Stimulated activated CD8-positive, alpha-beta memory T cell treated with anti-CD3 and anti-CD28 coated beads, Interleukin-7, amount 100 ng/mL, for 24 hours (primary cell): ENCODE results near the gene BPGM.
"Not testable (repeated sequence)": the region's sequence is repeated elsewhere in the genome, so short reads cannot be mapped to it uniquely, and the experiment has no call there.

Experiments
- DNase-seq: peaks from one replicate; pipeline ENCODE4 v3.0.0-alpha.2; 2020; ENCODE audit warnings: low read depth

Gene BPGM

DNA sequence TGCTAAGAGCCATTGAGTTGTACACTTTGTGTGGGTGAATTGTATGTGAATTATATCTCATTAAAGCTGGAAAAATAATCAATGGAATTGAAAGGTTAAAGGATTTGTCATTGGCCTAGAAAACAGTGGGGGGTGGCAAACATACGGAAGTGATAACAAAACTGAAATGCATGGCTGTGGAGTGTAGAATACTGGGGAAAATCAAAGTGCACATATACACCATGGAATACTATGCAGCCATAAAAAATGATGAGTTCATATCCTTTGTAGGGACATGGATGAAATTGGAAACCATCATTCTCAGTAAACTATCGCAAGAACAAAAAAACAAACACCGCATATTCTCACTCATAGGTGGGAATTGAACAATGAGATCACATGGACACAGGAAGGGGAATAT is 18.4 kb downstream of the BPGM start:
- DNase-seq: not testable (repeated sequence)

DNA sequence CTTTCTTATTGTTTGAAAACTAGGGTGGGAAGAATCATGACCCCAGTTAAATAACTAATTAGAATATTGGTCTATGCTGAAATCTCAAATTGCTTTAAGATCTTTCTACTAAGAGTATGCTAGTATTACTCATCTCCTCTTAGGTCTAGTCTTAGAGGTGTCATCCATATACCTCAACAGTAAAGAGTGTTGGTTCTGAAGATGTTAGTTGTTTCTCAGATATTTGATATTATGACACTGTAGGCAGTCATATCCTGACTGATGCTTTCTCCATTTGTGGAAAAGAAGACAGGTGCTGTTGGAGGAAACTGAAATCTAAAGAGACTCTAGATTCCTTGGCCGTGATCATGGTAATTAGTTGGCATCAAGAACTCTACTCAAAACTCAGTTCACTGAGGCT is 21.2 kb downstream of the BPGM start:
- no peak for DNase-seq

DNA sequence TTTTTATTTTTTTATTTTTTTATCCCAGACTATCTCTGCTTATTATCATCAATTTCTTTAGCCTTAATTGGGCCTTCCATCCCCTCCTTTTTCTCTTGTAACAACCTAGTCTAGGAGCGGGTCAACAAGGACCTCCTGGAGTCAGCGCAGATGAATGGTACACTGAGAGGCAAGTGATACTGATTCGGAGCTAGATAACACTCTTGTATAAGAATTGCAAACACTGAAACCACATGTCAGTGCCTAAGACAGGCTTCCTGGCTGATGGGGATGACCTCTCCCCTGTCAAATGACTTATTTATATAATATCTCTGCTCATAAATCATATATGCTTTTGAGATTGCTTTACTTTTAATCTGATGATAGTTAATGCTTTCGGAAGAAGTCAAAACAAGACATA is 22.7 kb downstream of the BPGM start:
- DNase-seq: no peak

DNA sequence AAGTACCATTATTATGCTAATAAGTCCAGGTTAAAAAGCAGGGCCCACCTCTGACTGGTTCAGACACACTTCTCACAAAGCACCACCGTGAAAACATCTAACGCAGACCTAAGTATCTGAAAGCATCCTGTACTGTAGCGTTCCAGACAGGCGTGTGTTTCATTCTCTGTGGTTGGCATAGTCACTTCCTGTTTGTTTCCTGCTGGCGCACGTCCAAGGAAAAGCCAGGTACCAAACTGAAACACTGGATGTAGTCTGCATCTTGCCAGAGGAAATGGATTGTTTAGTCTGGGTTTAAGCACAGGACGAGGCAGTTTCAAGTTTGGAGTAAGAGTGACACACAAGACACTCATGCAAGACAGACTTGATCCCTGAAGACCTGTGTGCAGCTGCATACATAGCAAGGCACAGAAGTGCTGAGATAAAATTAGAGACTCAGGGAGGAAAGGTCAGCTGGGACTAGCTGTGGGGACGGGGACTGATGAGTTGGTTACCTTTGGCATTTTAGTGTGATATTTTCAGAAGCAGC is 23.3 kb downstream of the BPGM start:
- peak; percentile 30 for DNase-seq

DNA sequence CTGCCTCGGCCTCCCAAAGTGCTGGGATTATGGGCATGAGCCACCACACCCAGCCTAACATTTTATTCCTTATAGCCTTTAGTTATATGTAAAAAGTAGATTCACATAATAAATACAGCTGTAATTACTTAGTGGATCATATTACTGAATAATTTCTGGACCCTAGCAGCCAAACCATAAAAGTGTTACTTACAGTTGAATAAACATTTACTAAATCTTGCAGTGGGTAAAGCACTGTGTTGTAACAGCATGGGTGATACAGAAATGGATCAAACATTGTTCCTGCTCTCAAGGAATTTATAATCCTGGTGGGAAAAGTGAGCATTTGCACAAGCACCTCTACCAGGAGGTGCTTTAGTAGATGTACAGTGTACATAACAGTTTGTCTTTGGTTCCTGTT is 25.0 kb downstream of the BPGM start:
- no peak for DNase-seq

DNA sequence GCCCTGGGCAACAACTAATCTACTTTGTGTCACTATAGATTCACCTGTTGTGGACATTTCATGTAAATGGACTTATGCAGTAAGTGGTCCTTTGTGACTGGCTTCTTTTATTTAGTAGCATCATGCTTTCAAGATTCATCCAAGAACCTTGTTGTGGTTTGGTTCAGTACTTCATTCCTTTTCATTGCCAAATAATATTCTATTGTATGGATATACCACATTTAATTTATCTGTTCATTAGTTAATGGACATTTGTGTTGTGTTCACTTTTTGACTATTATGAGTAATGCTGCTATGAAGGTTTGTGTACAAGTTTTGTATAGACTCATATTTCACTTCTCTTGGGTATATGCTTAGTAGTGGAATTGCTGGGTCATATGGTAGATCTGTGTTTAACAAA is 27.8 kb downstream of the BPGM start:
- no peak for DNase-seq

DNA sequence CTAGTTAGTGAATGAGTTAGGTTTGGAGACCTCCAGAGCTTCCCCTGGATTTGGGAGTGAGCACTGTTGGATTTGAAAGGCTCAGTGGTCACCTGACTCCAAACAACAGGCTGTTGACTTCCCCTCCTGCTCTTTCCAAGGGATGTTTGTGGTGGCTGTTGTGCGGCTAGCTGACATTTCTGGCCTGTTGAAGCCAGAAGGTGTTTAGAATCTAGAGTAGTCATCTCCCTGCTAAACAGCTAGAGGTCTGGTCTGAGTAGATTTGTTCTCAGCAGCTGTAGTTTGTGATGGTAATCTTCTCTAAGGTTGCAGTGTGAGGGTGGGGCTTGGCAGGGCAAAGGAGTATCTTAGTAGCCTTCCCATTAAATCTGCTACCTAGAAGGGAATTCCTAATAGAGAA is 30.1 kb downstream of the BPGM start:
- DNase-seq: no peak

DNA sequence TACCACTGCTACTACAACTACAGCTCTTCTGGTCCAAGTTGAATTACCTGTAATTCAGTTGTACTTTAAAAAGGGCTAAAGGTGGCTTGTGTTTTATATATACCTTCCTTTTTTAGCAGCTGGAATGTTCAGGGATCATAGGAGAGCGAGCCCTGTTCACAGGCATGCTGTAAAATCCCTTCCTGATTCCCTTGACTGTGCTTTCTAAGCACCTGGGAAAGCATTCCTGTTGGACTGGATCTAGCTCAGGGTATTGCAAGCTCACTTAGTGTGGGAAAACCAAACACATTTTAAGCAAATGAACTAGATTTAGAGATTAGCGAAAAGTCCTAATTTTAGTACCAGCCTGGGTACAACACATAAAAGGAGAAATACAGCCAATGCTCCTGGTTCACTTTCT is 31.5 kb downstream of the BPGM start:
- DNase-seq: no peak

DNA sequence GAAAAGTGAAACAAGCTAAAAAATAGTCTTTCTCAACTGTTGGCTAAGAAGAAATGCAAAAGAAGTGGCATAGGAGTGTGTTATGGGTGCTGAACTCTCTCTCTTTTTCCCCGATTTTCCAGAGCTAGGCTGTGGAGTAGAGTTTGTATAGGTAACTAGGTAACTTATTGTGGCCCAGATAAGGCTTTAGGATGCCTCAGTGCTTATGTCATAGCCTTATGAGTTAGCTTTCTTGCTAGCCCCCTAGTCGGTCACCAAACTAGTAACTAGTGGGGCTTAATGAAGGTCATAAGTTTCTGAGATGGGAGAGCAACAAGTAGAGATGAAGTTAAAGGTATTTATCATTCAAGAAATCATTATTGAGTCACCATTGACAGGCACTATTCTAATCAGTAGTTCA is 32.4 kb downstream of the BPGM start:
- no peak for DNase-seq

DNA sequence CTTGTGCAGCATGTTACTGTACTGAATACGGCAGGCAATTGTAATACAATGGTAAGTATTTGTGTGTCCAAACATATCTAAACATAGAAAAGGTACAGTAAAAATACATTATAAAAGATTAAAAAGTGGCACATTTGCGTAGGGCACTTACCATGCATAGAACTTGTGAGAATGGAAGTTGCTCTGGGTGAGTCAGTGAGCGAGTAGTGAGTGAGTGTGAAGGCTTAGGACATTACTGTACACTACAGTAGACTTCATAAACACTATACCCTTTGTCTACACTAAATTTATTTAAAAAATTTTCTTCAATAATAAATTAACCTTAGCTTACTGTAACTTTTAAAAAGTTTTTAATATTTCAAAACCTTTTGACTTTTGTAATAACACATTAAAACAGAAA is 37.5 kb downstream of the BPGM start:
- no peak for DNase-seq

DNA sequence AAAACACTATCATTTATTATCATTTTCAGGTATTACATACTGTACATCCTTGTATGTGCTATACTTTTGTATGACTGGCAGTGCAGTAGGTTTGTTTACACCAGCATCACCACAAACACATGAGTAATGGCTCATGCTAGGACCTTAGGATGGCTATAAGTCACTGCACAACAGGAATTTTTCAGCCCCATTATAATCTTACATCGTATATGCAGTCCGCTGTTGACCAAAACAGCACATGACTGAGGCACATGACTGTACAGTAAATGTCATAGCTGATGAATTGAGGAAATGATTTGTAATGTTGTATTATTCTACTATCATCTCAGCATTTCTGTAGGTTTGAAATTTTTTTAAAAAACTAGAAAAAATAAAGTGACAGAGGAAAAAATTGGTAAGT is 38.6 kb downstream of the BPGM start:
- DNase-seq: no peak

DNA sequence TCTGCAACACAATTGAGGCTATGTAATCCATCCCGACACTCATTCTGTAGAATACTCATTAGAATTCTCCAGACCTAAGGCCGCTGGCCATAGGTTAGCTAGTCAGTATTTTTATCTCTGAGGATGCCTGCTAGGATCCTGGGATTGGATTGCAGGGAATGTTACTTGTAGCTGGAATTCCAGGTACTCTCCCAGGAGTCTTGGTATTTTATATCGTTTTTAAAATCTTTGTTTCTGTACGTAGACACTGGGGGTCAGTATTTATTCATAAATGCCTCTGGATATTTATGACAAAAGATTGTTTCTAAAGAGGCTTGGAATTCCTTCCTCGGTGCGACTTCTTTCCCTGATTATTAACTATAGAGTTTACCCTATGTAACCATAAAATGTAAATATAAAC is 40.1 kb downstream of the BPGM start:
- DNase-seq: no peak

DNA sequence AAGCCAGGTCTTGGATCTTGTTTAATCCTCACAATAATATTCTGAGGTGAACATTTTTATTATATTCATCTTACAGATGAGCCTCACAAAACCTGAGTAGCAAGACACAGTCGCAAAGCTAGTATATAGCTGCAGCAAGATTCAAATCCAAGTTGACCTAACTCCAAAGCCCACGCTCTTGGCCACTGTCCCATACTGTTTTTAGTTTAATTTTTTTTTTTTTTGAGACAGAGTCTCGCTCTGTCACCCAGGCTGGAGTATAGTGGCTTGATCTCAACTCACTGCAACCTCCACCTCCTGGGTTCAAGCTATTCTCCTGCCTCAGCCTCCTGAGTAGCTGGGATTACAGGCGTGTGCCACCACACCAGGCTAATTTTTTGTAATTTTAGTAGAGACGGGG is 42.9 kb downstream of the BPGM start:
- DNase-seq: not testable (repeated sequence)

DNA sequence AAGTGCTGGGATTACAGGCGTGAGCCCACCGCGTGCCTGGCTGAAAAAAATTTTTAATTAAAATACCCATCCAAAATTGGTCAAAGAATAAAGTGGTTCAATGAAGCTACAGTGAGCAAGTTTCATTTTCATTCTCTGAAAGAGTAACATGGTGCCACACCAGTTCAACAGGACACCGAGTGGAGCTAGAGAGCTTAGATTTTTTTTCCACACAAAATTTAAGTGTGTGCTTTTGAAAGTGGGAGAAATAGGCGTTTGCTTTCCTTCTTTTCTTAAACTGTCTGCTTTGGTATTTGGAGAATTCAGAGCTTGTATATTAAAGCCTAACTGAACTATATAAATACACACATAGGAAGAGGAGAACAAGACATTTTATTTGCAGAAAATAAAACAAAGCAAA is 43.4 kb downstream of the BPGM start:
- DNase-seq: no peak

DNA sequence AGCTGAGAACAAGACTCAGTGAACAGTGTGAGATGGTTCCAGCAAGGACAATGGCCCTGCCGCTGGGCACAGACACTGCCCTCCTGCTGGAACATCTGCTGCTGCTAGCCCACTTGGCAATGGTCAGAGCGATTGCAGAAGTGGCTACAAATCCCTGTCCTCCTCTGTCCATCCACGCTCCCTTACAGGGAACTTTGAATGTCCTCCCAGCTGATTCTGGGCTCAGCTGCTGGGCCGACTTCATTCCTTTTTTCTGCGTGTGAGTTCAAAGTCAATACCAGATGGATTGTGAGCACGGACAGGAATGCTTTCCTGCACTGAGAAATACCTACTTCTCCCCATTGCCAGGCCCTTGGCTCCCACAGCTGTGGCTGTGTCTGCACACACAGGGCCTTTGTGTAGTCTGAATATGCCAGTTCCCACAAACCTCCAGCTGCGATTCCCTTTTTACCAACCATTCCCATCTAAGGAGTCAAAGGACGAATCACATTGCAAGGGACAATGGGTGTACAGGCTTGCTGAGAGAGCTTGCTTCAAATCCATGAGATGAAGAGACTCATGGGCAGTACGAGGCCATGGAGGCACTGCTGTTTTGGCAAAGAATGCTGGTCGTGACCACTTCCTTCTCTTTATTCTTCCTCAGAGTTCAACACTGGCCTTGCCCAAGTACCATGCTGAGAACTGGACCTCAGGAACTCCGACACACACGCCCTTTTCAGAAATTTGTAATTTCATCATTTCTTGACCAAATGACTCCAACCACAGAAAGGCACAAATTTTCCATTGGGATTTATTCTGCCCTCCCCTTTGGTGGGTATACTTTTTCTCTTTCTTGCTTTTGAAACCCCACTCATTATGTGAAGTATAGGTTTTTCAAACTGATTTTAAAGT is 44.2 kb downstream of the BPGM start:
- DNase-seq: no peak

DNA sequence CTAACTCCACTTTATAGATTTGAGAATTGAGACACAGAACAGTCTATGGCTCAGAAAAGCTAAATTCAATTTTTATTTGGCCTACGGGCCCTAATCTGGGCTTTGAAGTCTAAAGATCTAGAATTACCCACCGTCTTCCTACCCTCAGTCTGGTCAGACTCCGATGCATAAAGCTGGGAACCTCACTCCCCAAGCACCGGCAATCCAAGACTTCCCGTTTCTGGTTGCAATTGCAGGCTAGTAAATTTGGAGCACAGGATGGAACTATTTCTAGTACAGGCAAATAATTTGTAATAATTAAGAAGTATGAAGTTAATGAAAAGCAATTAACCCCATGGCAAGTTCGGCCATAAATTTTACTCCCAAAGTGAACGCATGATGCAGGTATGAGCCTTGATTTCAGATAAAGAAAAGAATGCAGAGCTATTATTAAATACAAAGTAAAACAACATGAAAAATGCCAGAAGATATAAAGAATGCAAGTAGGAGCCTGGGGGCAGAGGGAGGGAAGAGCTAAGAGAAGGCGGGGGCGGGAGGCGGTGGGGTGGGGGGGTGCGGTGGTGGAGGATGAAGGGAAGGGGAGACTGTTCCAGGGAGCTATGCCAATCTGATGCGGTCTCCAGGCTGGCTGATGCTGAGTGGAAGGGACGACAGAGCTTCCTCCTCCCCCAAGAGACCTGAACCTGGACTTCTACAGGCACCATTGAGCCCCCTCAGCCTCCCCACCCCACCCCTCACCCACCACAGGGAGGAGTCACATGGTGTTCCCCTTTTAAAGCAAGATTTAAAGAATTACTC is 45.1 kb downstream of the BPGM start:
- no peak for DNase-seq

DNA sequence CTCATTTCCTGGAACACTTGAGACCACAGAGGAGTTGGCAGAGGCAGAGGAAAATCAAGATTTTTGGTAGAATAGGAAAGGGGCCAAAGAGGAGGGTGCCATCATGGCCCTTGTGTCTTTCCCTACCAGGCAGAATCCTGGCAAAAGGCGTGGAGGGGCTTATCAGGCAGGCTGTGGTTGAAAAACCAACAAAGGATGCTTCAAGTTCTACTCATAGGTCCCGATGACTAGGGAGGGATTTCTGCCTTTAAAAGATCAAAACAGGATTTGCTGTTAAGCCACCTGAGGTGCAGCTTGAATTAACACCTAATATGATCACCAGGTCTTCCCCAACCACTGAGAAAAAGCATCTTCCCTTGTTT is 45.7 kb downstream of the BPGM start:
- DNase-seq: no peak

DNA sequence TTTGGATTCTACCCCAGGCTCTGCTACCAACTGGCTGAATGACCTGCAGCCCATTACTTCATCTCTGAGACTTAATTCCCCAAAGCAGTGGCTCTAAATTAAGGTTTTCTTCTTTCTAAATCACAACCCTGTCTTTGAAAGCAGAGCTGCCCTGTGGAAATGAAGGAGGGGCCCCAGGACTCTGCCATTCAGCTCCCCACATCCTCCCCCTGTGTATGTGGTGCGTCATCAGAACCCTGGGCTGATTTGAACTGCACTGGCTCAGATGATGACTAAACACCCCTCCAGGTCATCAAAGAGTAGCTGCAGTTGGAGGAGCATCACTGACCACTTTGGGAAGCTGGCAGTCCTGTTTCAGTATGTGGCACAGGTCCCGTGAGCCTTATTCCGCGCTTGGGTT is 46.6 kb downstream of the BPGM start:
- no peak for DNase-seq

DNA sequence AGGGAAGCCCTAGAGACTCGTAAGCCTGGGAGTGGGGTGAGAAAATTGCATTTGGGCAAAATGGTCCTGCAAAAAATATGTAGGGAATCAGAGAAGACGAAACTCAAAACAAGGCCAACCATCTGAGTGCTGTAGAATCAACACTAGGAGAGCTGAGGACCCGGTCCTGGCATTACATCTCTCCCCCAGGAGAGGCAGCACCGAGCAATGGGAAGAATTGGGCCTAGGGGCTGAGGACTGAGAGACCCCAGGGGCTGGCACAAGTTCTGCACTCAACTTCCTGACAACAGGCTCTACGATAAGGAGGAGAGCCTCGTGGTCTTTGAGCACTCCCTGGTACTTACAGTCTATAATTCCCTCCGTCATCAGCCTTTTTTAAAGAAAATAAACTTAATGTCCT is 47.6 kb downstream of the BPGM start:
- no peak for DNase-seq

DNA sequence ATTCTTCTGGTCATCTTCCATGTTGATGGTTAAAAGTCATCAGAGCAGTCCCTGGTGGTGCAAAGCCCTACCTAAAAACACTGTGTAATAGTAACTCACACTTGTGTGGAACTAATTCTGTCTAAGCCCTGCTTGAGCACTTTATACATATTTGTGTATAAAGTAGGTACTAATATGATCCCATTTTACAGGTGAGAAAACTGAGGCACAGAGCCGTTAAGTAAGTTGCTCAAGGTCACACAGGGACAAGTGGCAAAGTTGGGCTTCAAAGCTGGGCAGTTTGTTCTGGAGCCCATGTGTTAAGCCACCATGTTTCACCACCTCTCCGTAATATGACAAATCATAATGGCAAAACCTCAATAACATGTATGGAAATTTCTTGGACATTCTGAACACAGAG is 48.1 kb downstream of the BPGM start:
- DNase-seq: no peak

DNA sequence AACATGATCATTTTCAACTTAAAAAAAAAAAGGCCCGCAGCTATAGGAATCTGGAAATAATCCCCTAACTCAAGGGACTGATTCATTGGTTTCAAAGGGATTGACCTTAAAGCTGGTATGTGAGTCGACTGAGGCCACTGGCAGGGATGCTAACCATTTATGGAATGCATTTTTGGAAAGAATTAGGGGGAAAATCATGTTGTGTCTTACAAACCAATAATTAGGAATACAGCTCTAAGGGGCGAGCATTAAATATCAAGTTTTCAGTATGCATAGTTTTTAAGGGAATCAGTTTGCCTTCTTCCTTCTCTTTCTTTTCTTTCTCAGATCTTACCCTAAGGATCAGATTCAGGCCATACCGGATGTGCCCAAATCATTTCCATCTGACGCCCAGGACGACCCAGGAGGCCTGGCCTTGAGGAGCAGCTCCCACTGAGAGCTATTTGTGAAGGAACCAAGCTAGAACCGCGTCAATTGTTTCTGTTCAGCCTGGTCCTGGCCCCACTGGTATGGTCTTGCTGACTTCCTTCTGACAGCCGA is 48.7 kb downstream of the BPGM start:
- no peak for DNase-seq

DNA sequence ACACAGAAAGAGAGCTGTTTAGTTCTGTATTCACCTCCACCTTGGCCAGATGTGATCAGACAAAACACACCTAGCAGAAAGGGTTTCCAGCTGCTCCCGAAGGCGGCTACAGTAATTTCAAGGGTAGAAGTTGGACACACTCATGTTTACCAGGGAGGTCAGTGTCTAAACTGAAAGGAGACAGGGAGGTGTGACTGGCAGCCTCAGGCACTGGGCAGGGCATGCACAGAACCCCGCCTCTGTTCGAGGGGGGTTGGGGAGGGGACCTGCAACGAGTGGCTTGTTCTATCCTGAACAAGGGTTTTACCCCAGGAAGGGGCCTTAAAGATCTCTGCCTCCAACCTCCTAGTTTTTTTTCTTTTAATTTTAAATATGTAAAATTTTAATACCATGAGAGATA is 49.6 kb downstream of the BPGM start:
- no peak for DNase-seq
